ENCODE results near the gene DBNDD1.

The DBNDD1 gene

GRCh38 chr16:90035902-90036301 lies 16.6 kb upstream of the DBNDD1 start:
- no peak for TF ChIP-seq CTCF (IDR thresholded peaks at IDR 0.05; ENCODE audit: control insufficient read depth, insufficient read depth, low read depth, low read length, missing control alignments)
- no peak for DNase-seq (ENCODE audit: low read depth)
- H3K4me3 ChIP-seq (ENCODE audit: control insufficient read depth, low read depth, low read length) = no peak overlapping the region

- DNase-seq (ENCODE audit: low read depth) = no peak
- TF ChIP-seq CTCF (IDR thresholded peaks at IDR 0.05; ENCODE audit: control insufficient read depth, insufficient read depth, low read depth, low read length, missing control alignments) = no peak
- no peak overlapping the region for H3K4me3 ChIP-seq (ENCODE audit: control insufficient read depth, low read depth, low read length)
These were observed 15.2 kb upstream of the DBNDD1 start for GRCh38 chr16:90034504-90034903.

GRCh38 chr16:90033387-90033786 lies 14.1 kb upstream of the DBNDD1 start:
- no peak for DNase-seq (ENCODE audit: low read depth)
- H3K4me3 ChIP-seq (ENCODE audit: control insufficient read depth, low read depth, low read length) = no peak overlapping the region
- TF ChIP-seq CTCF (IDR thresholded peaks at IDR 0.05; ENCODE audit: control insufficient read depth, insufficient read depth, low read depth, low read length, missing control alignments) = no peak

GRCh38 chr16:90032674-90033331 lies 13.5 kb upstream of the DBNDD1 start:
- TF ChIP-seq CTCF (IDR thresholded peaks at IDR 0.05; ENCODE audit: control insufficient read depth, insufficient read depth, low read depth, low read length, missing control alignments) = no peak
- H3K4me3 ChIP-seq (ENCODE audit: control insufficient read depth, low read depth, low read length) = no peak overlapping the region

GRCh38 chr16:90031931-90032673 lies 12.8 kb upstream of the DBNDD1 start:
- H3K4me3 ChIP-seq (ENCODE audit: control insufficient read depth, low read depth, low read length) = no peak overlapping the region
- no peak for TF ChIP-seq CTCF (IDR thresholded peaks at IDR 0.05; ENCODE audit: control insufficient read depth, insufficient read depth, low read depth, low read length, missing control alignments)
- no peak for DNase-seq (ENCODE audit: low read depth)

More at GRCh38 chr16:90032674-90033331, 13.5 kb upstream of the DBNDD1 start:
- no peak for DNase-seq (ENCODE audit: low read depth)

- H3K4me3 ChIP-seq (ENCODE audit: control insufficient read depth, low read depth, low read length) = no peak overlapping the region
- TF ChIP-seq CTCF (IDR thresholded peaks at IDR 0.05; ENCODE audit: control insufficient read depth, insufficient read depth, low read depth, low read length, missing control alignments) = no peak
These were observed 12.1 kb upstream of the DBNDD1 start for GRCh38 chr16:90031186-90031930.

More at GRCh38 chr16:90031186-90031930, 12.1 kb upstream of the DBNDD1 start:
- DNase-seq (ENCODE audit: low read depth) = no peak
